Measurements from ENCODE around the gene CHRNA1.

CHRNA1 gene

DNA sequence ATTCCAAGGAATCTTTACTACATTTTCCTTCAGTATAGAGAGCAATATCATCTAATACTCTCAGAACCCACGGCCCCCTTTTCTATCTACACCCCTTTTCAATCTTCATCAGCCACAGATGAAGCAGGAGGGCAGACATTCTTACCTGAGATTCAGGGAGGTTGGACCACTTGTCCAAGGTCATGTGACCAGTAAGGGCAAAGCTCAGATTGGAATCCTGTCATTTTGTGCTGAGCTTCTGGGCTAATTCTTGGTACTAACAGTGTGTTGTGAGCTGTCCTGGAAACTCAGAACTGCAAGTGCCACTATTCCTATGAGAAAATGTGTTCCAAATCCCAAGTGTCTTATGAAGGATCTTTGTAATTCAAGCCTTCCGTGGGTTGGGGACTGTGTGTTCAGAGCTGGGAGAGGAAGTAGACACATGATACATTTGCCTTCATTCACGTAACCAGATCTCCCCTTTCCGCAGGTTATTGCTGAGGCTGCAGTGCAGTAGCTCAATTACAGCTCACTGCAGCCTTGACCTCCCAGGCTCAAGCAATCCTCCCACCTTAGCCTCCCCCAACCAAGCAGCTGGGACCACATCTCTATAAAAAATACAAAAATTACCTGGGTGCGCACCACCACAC, 3.3 kb downstream of the CHRNA1 start:
- no peak for DNase-seq (ENCODE audit: low read depth)

DNA sequence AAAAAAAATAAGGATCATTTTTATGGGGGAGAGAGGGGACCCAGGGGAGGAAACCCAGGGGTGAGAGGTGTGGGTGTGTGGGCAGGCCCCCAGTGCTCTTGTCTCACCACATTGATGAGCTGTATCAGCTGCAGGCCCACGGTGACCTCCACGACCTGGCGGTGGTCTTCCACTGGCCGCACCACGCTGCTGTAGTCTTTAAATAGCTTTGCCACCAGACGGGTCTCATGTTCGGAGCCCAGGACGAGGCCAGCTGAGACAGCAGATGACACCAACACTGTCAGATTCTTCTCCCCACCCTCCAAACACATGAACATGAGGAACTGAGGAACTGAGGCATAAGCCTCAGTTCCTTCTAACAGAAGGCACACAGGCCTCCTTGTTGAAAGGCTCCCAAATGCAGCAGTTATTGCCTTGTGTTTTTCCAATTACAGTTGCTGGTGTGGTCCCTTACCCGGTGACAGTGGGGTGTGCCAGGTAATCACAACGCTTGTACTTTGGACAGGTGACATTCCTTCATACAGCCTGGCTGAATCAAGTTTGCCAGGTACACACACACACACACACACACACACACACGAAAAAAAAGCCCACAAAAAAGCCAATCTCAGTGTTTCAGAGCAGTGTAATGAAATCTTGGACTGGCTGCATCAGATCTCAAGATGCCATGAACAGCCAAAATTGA, 4.7 kb downstream of the CHRNA1 start:
- DNase-seq (ENCODE audit: low read depth) = no peak

DNA sequence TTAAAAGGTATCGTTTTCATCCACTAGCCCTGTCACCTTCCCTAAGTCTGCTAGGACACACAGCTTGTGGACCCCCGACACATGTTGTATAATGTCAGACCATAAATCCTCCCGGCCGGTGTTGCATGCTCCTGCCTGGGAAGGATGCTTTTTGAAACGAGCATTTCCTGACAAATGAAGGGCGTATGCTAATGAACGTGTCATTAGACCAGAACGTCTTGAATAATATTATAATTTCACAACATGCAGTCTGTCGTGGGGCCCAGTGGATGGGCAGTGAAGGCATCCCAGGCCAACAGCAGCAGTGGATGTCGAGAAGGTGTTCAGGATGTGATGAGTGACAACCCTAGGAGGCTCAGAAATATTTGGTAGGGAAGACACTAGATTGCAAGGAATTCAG, 7.5 kb downstream of the CHRNA1 start:
- no peak for DNase-seq (ENCODE audit: low read depth)

DNA sequence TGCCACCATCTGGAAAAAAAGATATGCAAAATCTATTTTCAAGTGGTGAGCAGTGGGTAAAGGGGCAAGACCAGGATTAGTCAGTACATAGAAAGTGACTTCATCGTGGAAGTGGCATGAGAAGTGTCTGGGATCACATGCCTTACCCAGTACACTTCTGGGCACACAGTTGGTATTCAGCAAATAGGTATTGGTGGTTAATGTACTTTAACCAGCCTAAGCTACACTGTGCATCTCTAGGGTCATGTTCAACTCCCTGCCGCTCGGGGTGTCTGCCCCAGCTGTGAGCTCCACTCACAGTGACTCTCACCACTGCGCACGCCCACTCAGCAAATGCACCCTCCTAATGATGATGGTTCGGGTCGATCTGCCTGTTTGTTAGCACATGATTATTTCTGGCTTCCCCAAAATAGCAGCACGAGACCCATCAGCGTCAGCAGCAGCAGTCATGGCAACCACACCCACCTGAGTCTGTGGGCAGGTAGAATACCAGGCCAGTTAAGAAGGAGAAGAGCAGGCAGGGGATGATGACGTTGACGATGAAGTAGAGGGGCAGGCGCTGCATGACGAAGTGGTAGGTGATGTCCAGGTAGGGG, 11.1 kb downstream of the CHRNA1 start:
- no peak for DNase-seq (ENCODE audit: low read depth)

DNA sequence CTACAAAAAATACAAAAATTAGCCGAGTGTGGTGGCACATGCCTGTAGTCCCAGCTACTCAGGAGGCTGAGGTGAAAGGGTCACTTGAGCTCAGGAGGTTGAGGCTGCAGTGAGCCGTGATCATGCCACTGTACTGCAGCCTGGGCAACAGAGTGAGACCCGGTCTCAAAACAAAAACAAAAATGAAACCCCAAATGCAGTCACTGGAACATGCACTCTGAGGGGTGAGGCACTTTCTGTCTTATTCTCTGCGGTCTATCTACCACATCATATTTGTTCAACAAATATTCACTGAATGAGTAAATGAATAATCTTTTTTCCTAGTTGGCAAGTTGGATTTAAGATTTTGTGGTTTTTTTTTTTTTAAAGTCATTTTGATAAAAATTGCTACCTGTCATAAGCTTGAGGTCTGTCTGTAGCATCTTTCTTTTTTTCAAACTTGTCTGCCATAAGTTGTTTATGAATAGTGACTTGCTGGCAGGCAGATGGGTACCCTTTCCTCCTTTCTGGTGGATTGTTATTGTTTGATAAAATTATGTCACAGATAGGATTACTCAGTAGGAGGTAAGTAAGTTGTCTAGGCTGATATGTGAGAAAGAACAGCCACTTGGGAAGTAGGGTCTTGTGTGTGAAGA, 11.8 kb downstream of the CHRNA1 start:
- DNase-seq (ENCODE audit: low read depth) = peak; percentile 28

DNA sequence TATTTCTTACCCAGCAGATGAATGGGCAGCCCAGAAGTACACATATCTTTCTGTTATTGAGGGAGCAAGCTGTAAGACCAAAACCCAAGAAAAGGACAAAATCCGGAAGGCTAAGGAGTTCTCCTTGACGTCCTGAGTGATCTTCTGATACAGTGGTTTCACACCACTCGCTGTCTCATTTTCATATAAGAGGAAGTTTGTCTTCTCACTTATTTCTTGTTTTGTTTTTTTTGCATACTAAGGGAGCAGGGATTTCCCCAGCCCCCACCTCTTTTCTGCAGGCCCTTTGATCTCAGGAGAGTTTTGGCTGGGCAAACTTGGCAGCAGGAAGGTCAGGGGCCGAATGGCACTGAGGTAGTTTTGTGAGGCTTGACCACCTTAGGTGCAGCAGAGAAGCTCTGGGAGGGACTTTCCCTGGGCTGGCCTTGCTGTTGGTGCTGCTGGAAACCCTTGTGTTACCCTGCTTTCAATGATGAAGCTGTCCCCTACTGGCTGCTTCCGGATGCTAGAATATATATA, 13.3 kb downstream of the CHRNA1 start:
- DNase-seq (ENCODE audit: low read depth) = no peak

DNA sequence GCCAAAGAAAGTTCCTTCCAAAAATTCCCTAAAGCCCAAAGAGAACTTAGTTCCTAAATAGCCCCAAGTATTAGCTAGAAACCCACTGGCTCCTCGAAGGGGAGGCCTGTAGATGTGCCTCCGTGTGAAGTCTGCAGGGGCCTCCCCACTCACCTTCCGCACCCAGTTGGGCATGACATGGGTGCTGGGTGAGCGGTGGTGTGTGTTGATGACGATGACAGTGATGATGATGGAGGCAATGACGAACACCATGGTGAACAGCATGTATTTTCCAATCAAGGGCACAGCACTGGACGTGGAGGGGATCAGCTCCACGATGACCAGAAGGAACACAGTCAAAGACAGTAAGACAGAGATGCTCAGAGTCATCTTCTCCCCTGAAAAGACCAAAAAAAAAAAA, 14.5 kb downstream of the CHRNA1 start:
- DNase-seq (ENCODE audit: low read depth) = no peak

DNA sequence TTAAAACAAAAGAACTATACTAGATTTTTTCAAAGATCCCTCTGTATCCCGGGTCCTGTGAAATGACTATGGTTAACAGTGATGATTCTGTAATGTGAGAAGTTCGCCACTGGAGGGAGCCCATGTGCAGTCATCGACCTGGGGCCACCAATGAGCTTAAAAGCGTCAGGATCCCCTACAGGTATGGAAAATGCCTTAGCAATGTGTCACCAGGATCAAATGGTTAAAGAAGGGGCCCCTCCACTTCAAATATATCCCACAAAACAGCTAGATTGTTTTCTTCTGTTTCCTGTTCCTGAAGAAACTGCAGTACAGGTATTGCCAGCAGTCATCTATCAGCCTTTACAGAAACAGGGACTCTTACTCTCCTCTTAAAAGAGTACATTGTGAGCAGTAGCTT, 15.3 kb downstream of the CHRNA1 start:
- peak; percentile 36 for DNase-seq (ENCODE audit: low read depth)

DNA sequence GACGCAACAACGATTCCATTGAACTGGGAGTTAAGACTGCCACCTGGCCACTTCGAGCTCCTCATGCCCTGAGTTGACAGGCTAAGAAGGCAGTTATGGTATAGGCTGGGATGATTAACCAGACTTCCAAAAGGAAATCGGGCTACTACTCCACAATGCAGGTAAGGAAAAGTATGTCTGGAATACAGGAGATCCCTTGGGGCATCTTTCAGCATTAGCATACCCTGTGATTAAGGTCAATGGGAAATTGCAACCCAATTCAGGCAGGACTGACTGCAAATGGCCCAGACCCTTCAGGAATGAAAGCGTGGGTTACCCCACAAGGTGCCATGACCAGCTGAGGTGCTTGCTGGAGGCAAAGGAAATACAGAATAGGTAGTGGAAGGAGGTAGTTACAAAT, 19.1 kb downstream of the CHRNA1 start:
- no peak for DNase-seq (ENCODE audit: low read depth)

DNA sequence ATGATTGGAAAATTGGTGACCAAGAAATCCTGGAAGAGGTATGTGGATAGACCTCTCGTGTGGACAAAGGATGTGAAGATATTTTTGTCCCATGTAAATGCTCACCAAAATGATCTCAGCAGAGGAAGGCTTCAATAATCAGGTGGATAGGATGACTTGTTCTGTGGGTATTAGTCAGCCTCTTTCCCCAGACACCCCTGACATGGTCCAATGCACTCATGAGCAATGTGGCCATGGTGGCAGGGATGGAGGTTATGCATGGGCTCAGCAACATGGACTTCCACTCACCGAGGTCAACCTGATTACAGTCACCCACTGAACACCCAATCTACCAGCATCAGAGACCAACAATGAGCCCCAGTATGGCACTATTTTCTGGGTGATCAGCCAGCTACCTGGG, 20.2 kb downstream of the CHRNA1 start:
- DNase-seq (ENCODE audit: low read depth) = no peak

DNA sequence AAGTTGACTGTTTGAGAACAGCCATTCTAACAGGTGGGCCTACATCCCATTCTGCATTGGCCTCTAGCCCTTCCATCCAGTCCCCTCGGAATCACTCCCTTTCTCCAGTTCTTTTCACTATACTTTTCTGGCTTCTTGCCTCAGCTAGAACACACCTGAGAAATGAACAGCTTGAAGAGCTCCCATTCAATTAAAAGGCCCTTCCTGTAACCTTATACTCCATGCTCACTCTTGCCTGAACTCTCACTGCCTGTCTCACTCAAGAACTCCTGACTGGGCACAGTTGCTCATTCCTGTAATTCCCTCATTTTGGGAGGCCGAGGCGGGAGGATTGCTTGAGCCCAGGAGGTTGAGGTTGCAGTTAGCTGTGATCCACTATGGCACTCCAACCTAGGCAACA, 23.6 kb downstream of the CHRNA1 start:
- no peak for DNase-seq (ENCODE audit: low read depth)

DNA sequence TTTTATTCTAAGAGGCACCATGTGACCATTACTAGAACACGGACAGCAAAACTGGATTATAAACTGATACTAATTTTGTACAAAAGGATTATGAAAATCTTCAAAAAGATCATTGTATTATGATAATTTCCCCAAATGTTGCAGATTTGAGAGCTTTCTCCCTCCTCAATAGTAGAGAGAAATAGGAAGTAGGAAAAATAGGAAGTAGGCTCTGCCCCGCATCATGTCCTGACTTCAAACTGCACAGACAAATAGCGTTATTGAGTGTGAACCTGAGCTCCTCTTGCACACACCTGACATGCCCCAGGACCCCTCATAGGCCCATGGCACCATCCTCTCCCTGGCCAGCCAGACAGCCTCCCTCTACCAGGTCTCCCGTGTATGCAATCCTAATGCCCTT, 25.4 kb downstream of the CHRNA1 start:
- no peak for DNase-seq (ENCODE audit: low read depth)

DNA sequence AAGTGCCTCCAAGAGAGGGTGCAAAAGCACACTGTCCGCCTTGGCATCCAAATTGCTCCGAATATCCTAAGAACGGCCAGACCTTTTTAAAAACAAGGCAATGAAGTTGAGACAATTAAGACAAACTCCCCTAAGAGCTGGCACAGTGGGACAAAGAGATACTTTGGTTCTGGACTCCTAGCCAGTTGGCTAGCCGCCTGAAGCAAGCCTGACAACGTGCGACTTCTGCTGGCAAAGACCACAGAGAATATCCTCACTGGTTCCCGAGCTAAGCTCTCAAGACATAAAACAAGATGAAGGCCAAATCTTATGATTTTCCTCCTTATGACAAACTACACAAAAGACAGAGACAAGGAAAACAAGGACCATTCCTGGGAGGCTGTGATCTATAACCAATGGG, 32.7 kb downstream of the CHRNA1 start:
- DNase-seq (ENCODE audit: low read depth) = no peak

DNA sequence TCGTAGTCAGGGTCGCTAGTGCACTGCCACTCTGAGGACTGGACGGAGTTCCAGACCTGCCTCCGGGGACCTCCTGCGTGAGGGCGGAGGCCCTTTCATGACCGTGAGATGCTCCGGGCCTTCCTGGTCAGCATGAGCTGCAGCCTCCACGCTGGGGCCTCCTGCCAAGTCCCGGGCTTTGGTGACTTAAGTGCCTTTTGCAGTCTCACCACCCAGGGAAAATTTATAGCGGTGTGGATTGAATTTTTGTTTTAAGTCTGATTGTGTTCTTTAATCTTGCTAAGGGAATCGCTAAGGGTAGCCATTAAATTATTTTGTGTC, 33.6 kb downstream of the CHRNA1 start:
- no peak for DNase-seq (ENCODE audit: low read depth)

DNA sequence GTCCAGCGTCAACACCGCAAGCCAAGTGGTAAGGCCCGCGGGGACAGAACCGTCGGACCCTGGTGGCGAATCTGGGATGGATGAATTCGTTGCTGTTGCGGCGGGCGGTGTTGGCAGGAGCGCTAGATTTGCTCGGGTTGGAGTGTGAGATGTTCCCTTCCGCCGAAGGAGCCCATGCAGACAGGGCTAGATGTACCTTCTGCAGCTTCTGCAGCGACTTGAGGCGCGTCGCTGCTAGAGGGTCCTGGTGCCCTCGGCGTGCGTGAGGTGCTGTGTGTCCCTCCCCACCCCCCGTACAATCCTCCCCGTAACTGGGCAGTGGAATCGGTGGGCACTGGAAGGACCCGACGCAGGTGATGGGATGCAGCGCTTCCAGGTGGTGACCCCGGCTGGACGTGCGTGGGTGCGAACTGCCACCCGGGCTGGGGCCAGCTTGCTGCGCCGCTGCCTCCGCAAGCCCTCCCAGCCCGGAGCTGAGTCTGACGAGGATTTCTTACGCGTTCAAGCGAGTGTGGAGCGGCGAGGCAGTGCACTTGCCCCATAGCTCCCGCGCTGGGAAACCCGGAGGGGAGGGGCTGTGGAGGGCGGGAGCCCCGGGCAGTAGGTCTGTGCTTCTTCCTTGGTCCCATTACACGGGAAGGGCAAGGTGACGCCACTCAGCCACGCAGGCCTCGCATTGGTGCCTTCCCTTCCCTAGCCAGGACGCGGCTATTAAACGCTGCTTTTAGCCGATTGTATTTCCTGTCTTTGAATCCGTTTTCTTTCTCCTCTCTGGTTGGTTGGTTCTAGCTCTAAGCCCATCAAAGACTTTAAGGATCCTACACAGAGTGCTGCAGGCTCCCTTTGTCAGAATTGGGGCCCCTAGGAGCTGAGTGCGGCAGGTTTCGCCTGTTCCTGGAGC, 34.2 kb downstream of the CHRNA1 start:
- DNase-seq (ENCODE audit: low read depth) = peak; percentile 24

DNA sequence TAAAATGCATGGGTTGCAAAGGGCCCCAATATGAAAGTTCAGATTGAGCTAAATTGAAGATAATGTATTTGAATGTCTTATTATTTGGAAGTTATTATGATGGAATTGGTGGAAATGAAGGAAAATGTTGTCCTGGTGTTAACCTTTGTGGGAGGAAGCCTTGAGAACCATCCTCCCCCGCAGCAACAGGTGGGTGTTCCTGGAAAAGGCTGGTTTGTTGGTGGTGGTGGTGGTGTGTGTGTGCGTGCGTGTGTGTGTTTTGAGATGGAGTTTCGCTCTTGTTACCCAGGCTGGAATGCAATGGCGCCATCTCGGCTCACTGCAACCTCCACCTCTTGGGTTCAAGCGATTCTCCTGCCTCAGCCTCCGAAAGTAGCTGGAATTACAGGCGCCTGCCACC, 36.2 kb downstream of the CHRNA1 start:
- no peak for DNase-seq (ENCODE audit: low read depth)

DNA sequence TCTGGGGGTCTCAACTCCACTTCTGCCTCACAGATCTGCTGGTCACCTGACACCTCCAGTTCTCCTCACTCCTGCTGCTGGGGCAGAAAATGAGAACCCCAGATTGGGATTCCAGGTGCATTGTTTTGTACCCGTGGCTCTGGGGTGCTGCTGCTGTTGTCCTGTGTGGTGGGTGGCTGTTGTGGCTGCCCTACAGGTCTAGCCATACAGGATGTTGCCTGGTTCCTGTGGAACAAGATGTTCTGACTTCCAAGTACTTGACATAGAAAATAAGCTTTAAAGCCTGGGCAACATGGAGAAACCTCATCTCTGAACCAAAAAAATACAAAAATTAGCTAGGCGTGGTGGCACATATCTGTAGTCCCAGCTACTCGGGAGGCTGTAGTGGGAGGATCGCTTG, 38.1 kb downstream of the CHRNA1 start:
- no peak for DNase-seq (ENCODE audit: low read depth)

DNA sequence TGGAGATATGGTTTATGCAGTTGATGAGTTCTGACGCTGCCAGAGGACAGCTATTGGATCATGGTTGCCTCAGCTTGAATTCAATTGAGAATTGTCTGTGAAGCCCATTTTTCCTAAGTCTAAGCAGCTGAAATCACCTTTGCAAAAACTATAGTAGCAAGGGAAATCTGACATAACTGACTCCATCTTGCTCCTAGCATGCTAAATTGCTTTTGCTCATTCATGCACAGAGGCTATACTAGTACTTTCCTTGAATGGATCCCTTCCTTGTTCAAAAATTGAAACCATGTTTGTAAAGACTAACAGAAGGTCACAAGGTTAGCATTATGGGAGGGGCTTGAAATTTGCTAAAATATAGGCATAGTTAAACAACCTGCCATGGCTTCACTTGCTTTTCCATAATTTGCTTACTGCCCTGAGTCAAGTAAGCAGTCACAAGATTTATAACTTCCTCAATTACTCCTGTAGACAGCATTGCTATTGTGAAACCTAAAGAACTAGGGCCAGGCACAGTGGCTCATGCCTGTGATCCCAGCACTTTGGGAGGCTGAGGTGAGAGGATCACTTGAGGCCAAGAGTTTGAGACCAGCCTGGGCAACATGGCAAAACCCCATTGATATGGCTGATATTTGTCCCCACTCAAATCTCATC, 41.2 kb downstream of the CHRNA1 start:
- no peak for DNase-seq (ENCODE audit: low read depth)

DNA sequence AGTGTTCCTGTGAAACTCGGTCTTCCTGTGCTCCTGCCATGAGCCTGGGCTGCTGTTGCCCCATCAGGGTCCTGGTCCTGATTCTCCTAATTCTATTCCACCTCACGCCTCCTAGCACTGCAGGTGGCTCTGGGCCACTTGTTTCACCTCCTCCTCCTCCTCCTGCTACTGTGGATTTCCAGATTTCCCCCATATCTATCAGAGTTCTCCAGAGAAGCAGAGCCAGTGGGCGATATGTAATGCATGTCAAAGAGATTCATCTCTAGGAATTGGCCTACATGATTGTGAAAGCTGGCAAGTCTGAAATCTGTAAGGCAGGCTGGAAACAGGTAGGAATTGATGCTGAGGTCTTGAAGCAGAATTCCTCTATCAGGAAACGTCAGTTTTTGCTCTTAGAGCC, 45.3 kb downstream of the CHRNA1 start:
- DNase-seq (ENCODE audit: low read depth) = no peak

DNA sequence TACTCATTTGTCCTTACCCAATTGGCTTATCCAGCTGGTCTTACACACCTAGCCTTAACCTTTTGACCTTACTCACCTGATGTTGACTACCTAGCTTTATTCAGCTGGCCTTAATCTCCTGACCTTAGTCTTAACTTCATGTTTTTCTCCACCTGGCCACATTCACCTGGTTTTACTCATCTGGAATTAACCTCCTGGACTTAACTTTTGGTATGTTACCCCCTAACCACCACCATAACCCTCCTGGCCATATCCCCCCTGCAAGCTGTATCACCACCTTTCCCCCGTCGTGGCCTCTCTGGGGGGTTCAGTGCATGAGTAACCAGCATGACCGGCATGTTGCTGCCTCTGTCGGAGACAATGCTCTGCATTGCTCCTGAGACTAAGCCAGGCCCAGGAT, 45.7 kb downstream of the CHRNA1 start:
- no peak for DNase-seq (ENCODE audit: low read depth)

DNA sequence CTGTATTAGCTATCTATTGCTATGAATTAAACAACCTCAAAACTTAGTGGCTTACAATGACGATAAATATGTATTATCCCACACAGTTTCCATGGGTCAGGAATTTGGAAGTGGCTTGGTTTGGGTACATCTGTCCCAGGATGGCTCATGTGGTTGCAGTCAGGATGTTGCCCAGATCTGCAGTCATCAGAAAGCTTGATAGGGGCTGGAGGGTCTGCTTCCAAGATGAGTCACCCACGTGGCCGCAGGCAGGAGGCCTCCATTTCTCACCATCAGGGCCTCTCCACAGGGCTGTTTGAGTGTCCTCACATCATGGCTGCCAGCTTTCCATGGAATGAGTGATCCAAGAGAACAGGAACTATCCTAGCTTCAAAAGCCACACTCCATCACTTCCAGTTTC, 46.4 kb downstream of the CHRNA1 start:
- DNase-seq (ENCODE audit: low read depth) = no peak

DNA sequence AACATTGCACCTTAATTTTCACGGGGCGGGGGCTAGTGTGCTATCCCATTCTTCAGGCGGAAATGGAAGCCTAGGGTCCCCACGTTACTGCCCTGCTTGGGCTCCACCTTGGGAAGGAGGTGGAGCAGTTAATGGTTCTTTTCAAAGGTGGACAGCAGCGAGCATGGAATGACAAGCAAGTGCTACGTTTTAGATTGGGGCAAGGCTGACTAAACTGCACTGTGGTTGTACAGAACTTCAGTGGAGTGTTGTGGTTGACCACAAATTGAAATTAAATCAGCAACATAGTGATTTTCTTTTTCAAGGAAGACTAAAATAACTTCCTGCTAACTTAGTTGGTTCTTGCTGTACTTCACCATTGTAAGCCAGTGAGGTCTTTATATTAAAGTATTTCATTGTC, 47.0 kb downstream of the CHRNA1 start:
- DNase-seq (ENCODE audit: low read depth) = peak; percentile 61

Measured in iris pigment epithelial cell (primary cell).